COLO668 (cell line): ENCODE measurements around the gene ZBTB20.
"Not testable (repeated sequence)": the region's sequence is repeated elsewhere in the genome, so short reads cannot be mapped to it uniquely, and the experiment has no call there.

Source experiments
- DNase-seq: peaks from one replicate; lab custom pipeline; 2025; ENCODE audit not compliant: unreplicated experiment; lab: John Stamatoyannopoulos, UW

Gene ZBTB20

GRCh38 chr3:114685161-114685560, 461.9 kb downstream of the ZBTB20 start:
- DNase-seq = no peak

- DNase-seq = no peak
These were observed 466.8 kb downstream of the ZBTB20 start for GRCh38 chr3:114680299-114680698.

DNA sequence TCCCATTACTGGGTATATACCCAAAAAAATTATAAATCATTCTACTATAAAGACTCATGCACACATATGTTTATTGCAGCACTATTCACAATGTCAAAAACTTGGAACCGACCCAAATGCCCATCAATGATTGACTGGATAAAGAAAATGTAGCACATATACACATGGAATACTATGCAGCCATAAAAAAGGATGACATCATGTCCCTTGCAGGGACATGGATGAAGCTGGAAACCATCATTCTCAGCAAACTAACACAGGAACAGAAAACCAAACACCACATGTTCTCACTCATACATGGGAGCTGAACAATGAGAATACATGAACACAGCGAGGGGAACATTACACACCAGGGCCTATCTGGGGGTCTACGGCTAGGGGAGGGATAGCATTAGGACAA, 467.3 kb downstream of the ZBTB20 start:
- not testable (repeated sequence) for DNase-seq

DNA sequence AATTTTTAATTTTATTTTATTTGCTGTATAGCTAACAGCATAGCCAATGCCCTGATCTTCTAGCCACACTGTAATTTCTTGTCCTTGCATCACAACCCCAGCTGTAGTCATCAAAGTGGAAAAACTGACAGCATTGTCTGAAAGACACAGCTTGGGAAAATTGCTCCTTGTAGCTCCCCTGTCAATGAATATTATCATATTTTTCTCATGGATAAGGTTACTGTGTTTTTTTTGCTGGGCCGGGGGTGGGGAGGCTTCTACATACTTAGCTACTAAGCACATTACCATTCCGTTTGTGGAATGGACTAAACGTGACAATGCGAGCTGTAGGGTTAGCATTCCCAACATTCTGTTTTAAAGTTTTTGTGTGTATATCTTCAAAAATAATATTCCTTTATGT, 472.0 kb downstream of the ZBTB20 start:
- DNase-seq = no peak

- no peak for DNase-seq
These were observed 473.1 kb downstream of the ZBTB20 start for GRCh38 chr3:114674036-114674435.

GRCh38 chr3:114673481-114673880, 473.6 kb downstream of the ZBTB20 start:
- no peak for DNase-seq

- DNase-seq = no peak
These were observed 474.2 kb downstream of the ZBTB20 start for GRCh38 chr3:114672692-114673447.

GRCh38 chr3:114671741-114672510, 475.2 kb downstream of the ZBTB20 start:
- DNase-seq = no peak

GRCh38 chr3:114669614-114670013, 477.5 kb downstream of the ZBTB20 start:
- no peak for DNase-seq

DNA sequence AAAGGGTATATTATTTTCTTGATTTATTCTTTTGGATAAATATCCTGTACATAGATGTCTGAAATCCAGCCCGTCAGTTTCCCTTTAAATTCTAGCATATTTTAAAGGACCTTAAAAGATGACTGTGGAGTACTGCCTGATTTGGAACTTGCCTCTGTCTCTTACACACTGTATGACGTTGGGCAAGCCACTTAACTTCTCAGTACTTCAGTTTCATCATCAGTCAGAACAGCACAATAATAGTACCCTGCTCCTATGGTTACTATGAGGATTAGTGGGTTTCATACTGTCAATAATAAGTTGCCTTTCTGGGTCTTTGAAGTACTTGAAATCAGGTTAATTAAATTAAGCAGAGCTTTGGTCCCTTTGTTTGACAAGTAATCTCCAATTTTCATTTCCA, 479.0 kb downstream of the ZBTB20 start:
- no peak for DNase-seq

DNA sequence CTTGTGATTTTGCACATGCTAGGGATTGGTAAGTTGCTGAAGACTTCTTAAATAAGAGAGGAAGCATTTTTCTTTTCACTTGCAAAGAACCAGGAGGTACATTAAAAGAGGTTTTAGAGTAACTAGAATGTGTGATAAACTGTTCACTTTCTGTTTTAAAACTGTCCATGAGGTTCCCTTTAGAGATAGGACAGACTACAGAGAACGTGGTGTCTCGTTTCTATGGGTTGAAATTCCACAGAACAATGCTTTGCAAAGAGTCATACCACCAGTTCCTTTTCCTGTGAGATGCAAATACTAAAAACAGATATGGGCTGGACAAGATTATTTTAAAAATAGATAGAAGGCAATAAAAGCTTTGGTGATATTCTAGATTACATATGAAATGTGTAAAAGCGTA, 480.5 kb downstream of the ZBTB20 start:
- DNase-seq = no peak

- DNase-seq = no peak
These were observed 483.1 kb downstream of the ZBTB20 start for GRCh38 chr3:114664006-114664405.

- no peak for DNase-seq
These were observed 486.3 kb downstream of the ZBTB20 start for GRCh38 chr3:114660808-114661207.

DNA sequence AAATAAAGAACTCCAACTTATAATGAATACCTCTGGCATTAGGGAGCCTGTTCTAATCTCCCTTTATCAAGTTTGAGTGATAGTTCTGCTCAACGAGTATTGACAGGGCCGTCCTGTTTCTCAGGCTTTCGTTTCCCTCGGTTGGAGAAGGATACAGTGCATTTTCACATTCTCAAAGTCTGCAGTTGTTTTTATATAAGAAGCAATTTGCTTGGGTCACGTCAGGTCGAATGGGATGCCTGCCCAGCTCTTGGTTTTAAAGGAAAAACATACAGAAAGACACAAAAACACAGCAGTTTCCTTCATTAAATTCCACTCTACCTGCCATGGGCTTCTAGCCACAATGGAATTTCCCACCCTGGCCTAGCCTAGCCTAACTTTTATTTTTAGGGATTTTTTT, 487.0 kb downstream of the ZBTB20 start:
- DNase-seq = no peak

- no peak for DNase-seq
These were observed 487.7 kb downstream of the ZBTB20 start for GRCh38 chr3:114659109-114660061.

DNA sequence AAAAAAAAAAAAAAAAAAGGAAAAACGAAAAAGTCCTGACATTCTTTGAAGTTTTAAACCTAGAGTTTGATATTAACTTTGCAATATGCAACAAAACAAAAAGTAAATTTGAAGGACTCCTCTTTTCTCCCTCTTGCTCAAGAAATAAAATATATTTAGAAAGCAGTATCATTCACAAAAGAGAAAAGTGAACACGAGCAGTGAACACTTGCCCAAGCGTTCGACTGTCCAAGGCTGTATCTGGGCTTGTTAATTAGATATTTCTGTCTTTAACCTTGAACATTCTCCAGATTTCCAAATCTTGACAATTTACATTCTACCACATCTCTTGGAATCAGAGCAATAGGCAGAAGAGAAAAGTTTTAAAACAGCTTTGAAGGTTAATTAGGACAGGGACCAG, 495.5 kb downstream of the ZBTB20 start:
- no peak for DNase-seq

DNA sequence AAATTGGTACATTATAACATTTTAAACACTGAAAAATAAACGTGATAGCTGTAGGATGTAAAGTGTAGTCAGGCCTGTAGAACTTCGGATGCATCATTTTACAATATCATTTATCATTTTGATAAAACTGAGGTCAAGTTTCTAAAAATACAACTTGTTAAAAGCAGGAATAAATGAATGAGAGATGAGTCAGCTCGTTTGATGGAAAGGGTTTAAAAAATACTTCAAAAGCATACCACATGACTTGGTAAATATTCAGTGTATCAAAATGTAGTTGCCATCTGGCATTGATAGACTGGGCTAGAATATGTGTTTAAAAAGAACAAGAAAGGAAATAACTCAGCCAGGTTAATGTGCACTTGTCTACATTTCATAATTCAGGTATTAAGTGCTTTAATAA, 496.3 kb downstream of the ZBTB20 start:
- DNase-seq = no peak

DNA sequence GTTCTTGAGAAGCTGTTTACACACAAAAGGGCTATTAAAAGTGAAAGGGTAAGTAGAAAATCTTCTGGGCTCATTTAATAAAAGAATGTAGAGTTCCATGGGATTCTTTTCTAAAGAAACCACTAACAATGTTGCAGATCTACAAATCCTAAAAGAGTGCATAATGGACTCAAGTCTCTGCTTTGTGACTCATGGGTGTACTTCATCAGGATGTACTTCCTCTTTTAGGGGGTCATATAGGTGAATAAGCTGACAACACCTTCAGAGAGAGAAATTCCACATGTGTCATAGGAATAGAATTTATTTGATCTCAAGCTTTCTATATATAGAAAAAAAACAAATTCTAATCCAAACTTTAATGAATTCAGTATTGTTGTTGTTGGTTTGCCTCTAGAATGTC, 497.8 kb downstream of the ZBTB20 start:
- DNase-seq = no peak

GRCh38 chr3:114646526-114646925, 500.6 kb downstream of the ZBTB20 start:
- no peak for DNase-seq

DNA sequence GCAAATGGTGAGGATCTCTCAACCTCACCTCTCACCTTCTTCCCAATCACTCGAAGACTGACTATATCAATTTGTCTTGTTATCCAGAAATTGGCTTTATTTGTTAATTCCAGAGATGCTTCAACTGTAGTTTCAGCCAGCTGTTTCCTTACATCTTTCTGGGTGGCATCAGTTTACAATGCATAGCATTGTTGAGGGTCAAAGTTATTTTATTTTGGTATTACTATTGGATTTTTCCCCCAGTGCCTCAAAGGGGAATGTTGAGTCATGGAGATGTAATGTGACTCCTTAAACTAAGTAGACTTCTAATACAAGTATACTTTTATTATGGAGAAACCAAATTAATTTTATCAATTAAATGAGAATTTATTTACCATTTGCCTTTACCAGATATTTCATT, 501.7 kb downstream of the ZBTB20 start:
- no peak for DNase-seq

DNA sequence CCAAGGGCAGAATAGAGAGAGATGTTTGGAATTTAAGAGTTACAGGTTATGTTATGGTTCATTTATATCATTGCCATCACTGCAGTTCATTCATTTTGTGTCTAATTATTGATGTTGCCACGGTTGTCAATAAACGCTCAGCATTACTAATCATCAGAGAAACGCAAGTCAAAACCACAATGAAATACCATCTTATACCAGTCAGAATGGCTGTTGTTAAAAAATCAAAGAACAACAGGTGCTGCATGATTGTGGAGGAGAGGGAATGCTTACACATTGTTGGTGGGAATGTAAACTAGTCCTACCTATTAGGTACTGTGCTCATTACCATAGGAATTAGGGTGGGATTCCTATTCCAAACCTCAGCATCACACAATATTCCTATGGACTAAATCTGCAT, 502.7 kb downstream of the ZBTB20 start:
- no peak for DNase-seq
